ENCODE measurements around the gene CHD3.
"Not testable (repeated sequence)": the region's sequence is repeated elsewhere in the genome, so short reads cannot be mapped to it uniquely, and the experiment has no call there.

Gene CHD3

DNA sequence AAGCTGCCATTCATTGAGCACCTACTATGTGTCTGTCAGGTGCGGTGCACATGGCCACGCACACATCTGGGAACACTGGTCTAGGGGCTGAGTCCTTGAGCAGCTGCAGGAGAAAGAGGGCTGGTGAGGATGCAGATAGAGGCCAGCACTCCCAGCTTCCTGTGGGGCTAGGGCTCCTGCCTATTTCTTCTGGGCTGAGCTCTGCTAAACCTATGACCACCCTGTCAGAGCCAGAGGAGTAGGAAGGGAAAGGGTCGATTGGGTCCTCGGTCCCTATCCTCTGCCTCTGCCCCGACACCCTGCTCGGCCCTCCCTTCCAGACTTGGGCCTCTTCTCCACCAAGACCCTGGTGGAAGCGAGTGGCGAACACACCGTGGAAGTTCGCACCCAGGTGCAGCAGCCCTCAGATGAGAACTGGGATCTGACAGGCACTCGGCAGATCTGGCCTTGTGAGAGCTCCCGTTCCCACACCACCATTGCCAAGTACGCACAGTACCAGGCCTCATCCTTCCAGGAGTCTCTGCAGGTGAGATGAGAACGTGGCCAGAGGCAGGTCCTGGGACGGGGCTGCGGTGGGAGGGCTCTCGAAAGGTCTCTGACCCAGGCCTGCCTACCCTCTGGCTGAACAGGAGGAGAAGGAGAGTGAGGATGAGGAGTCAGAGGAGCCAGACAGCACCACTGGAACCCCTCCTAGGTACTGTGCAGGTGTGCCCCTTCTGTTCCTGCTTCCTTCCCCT lies 37.7 kb upstream of the CHD3 start:
- DNase-seq: no peak

DNA sequence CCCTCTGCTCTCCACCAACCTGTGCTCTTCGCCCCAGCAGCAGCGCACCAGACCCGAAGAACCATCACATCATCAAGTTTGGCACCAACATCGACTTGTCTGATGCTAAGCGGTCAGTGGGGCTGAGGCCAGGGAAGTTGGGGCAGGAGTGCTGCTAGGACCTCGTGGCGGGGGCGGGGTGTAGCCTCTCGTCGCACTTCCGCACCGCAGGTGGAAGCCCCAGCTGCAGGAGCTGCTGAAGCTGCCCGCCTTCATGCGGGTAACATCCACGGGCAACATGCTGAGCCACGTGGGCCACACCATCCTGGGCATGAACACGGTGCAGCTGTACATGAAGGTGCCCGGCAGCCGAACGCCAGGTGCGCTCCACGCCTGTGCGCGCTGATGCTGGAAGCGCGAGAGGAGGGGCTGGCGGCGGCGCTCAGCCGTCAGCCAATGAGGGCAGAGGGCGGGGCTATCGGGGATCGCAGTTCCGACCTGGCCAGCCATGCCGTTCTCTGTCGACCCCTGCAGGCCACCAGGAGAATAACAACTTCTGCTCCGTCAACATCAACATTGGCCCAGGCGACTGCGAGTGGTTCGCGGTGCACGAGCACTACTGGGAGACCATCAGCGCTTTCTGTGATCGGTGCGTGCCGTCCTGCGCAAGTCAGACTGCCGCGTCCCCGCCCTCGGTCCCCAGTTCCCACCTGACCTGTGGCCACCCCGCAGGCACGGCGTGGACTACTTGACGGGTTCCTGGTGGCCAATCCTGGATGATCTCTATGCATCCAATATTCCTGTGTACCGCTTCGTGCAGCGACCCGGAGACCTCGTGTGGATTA lies 36.9 kb upstream of the CHD3 start:
- peak; percentile 90 for DNase-seq

DNA sequence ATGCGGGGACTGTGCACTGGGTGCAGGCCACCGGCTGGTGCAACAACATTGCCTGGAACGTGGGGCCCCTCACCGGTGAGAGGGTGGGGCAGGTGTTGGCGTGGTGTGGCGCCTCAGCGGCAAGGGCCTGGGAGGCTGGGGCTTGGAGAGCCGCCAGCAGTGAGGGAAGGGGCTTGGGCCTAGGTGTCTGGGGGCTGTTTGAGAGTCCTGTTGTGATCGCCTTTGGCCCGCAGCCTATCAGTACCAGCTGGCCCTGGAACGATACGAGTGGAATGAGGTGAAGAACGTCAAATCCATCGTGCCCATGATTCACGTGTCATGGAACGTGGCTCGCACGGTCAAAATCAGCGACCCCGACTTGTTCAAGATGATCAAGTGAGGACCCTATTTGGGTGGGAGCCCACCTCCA lies 36.3 kb upstream of the CHD3 start:
- DNase-seq: no peak

DNA sequence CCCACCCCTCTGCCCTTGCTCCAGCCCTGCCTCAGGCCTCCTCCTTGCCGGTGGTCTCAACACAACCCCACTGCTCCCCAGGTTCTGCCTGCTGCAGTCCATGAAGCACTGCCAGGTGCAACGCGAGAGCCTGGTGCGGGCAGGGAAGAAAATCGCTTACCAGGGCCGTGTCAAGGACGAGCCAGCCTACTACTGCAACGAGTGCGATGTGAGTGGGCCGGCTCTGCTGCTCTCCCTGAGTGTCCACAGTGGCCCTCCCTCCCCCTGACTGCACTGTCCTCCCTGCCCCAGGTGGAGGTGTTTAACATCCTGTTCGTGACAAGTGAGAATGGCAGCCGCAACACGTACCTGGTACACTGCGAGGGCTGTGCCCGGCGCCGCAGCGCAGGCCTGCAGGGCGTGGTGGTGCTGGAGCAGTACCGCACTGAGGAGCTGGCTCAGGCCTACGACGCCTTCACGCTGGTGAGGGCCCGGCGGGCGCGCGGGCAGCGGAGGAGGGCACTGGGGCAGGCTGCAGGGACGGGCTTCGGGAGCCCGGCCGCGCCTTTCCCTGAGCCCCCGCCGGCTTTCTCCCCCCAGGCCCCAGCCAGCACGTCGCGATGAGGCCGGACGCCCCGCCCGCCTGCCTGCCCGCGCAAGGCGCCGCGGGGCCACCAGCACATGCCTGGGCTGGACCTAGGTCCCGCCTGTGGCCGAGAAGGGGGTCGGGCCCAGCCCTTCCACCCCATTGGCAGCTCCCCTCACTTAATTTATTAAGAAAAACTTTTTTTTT lies 35.5 kb upstream of the CHD3 start:
- DNase-seq: no peak

DNA sequence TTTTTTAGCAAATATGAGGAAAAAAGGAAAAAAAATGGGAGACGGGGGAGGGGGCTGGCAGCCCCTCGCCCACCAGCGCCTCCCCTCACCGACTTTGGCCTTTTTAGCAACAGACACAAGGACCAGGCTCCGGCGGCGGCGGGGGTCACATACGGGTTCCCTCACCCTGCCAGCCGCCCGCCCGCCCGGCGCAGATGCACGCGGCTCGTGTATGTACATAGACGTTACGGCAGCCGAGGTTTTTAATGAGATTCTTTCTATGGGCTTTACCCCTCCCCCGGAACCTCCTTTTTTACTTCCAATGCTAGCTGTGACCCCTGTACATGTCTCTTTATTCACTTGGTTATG lies 34.9 kb upstream of the CHD3 start:
- DNase-seq: no peak

DNA sequence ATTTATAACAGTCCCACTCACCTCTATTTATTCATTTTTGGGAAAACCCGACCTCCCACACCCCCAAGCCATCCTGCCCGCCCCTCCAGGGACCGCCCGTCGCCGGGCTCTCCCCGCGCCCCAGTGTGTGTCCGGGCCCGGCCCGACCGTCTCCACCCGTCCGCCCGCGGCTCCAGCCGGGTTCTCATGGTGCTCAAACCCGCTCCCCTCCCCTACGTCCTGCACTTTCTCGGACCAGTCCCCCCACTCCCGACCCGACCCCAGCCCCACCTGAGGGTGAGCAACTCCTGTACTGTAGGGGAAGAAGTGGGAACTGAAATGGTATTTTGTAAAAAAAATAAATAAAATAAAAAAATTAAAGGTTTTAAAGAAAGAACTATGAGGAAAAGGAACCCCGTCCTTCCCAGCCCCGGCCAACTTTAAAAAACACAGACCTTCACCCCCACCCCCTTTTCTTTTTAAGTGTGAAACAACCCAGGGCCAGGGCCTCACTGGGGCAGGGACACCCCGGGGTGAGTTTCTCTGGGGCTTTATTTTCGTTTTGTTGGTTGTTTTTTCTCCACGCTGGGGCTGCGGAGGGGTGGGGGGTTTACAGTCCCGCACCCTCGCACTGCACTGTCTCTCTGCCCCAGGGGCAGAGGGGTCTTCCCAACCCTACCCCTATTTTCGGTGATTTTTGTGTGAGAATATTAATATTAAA lies 34.4 kb upstream of the CHD3 start:
- no peak for DNase-seq

DNA sequence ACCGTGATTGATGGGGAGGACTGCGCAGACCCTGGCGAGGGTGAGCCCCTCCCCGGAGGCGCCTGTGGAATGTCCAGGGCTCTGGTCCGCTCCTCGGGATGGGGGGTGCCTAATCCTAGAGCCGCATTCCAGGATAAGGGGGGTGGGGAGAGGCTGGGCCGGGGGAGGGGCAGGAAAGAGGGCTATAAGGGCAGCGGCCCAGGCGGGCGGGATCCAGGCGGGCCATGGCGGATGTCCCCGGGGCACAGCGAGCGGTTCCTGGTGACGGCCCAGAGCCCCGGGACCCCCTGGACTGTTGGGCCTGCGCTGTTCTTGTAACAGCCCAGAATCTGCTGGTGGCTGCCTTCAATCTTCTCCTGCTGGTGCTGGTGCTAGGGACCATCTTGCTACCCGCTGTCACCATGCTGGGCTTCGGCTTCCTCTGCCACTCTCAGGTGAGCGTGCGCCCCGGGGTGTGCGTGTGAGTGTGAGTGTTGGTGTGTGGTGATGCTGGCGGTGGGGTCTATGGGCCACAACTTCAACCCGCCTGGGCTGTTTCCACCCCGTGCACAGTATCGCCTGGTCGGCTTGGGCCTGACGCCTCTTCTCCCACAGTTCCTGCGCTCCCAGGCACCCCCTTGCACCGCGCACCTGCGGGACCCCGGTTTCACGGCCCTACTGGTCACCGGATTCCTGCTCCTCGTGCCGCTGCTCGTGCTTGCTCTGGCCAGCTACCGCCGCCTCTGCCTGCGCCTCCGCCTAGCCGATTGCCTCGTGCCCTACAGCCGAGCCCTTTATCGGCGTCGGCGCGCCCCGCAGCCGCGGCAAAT lies 33.5 kb upstream of the CHD3 start, which contains the start of gene TMEM88:
TMEM88 (plus strand) TSS at position 216 of the 809 bp plus-strand sequence; CDS start at position 225, 9 bp downstream.
- no peak for DNase-seq

DNA sequence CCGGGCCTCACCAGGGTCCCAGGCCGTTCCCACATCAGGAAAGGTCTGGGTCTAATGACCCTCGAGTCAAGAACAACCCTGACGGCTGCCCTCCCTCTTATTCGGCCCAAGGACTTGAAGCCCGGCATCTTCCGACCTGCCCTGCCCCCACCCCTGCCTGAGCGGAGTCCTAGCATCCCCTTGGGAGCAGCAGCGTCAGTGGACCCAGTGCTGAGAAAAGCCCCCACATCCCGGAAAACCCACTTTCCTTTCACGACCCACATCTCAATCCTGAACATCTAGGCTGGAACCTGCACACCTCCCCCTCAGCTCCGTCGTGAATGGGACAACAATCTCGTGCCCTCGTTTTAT lies 33.0 kb upstream of the CHD3 start:
- no peak for DNase-seq

DNA sequence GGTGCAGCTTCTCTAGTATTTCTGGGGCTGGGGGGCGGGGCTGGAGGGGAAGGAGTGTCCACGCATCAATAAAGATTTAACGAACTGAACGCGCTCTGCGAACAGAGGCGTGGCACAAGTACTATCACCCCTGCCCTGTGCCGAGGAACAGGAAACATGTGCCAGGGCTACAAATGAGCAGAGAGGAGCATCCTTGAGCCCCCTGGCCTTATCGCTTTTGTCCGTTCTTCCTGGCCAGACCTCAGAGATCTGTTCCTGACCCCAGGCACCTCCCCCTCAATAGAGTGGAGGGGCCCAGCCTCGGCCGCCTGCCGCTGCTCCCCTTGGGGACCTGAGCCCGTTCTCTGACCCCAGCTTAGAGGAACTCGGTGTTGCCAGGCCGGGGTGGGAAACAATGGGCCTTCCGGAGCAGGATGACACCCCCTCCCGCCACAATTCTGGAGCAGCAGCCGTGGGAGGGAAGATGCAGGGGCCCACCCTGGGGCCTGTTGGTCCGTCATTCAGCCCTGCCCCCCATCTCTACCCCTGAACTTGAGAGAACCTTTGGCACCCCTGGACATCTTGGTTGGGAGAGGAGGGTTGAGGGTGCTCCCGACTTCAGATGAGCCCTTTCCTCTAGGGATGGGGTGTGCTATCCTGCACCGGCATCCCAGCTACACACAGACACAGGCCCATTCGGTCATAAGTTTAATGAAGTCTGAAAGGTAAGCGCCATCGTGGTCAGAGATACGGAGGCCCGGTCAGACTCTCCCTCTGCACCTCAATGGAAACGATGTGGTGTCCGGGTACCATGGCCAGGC lies 32.4 kb upstream of the CHD3 start:
- peak; percentile 85 for DNase-seq

DNA sequence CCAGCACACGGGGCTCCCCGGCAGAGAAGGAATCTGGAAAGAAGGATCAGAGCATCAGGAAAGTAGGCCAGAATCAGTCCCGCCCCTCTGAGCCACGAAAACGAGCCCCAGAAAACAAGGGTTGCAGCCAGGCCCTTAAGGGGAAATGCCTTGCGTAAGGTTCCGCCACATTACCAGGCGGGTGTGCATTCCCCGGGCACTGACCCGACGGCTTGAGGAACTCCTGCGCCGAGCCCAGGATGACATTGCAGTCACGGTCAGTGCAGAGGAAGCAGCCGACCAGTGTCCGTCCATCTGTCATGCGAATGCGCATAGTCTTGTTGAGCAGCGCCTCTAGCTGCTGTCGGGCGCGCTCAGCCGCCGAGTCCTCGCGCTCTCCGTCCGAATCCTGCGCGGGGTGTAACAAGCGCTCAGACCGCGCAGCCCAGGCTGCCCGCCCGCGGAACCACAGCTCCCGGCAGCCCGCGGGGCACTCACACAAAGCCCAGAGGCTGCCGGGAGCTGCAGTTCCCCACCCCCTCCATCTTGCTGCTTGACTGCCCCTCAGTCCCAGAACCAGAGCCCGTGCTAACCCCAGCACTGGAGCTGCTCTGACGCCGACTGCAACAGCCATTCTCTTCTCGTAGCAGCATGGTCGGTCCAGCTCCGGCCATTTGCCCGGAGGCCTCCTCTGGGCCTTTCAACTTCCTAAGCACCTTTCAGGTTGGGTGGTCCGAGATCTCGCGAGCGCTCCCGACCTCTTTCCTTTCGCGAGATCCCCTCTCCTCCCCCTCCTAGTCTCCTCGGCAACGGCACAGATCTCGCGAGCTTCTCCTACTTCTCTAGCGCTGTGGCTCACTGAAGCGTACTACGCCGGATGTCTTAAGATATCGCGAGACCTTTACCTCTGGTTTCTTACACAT lies 31.5 kb upstream of the CHD3 start, which contains the start of gene NAA38:
NAA38 (minus strand) TSS at position 749 of the 902 bp plus-strand sequence; CDS start at position 653, 96 bp downstream.
- DNase-seq: peak; percentile 98

DNA sequence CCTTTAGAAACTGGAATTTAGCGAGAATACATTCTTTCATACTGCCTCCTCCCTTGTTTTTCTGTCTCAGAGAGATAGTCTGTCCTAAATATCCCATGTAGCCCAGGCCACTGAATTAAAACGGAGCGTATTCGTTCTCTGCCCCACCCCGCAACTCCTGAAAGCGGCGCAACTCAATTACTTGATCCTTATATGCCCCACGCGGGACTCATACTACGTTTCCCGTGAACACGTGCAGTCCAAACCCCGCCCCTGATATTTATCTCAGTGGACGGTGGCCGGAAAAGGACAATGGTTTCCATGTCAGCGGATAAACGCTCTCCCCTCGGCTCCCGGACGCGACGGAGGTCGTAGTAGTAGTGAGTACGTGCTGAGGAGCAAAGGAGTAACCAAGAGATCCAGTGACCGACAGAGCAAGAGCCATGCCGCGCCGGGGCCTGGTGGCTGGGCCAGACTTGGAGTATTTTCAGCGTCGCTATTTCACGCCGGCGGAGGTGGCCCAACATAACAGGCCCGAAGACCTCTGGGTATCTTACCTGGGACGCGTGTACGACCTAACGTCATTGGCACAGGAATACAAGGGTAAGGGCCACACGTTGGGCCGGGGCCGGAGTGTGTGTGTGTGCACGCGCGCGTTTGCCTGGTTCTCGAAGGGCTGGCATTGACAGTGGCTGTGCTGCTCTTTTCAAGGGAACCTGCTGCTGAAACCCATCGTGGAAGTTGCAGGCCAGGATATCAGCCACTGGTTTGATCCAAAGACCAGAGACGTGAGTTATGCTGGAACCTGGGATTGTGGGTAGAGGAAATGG lies 30.7 kb upstream of the CHD3 start, which contains the start of gene CYB5D1:
CYB5D1 (plus strand) TSS at position 291 of the 809 bp plus-strand sequence; CDS start at position 423, 132 bp downstream.
- peak; percentile 93 for DNase-seq

DNA sequence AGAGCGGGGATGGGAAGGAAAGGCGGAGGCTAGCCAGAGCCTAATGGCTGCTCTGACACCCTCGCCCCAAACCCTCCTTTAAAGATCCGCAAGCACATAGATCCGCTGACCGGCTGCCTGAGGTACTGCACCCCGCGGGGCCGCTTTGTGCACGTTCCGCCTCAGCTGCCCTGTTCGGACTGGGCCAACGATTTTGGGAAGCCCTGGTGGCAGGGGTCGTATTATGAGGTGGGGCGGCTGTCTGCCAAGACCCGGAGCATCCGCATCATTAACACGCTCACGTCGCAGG lies 30.1 kb upstream of the CHD3 start:
- peak; percentile 50 for DNase-seq

DNA sequence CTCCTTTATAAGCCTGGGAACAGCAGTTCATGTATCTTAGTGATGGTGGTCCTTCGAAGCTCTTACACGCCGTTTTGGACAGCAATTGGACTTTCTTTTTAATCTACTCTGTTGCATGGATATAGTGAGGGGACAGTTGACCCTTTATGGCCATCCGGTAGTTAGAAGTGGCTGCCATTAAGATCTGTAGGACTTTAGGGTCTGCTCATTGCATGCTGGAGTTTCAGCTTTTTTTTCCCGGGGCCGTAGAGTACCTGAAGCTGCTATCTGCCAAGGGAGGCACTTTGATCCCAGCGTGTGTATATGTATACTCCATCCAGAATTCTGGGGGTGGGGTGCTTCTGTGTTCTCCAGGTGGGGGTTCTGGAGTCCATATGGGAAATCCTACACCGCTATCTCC lies 29.6 kb upstream of the CHD3 start:
- no peak for DNase-seq

DNA sequence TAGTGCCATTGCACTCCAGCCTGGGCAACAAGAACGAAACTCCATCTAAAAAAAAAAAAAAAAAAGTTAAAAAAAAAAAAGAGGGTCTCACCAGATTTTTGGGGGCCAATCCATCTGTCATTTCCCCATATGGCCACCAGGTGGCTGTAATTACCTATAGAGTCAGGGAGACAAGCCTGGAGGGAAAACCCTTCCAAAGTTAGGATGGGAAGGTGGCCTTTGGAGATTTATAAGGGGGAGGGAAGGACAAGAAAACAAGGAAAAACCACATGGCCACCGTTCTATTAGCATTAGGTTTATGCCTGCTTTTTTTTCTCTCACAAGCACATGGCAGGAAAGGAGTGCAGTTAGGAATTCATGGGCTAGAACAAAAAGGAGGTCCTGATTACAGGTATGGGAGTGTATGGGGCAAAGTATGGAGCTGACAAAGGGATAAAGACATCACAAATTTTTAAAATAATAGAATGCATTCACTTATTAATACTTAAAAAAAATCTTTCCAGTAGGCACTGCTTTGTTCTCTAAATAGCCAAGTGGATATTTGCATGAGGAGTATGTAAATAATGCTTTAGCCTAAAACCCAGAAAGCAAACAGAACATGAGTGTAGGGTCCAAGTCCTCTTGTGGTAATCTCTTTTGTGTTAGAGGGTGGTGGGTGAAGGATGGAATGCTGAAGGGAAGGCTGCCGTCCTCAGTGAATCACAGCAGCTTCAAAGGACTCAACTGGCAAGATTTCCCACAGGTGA lies 25.7 kb upstream of the CHD3 start:
- peak; percentile 45 for DNase-seq

DNA sequence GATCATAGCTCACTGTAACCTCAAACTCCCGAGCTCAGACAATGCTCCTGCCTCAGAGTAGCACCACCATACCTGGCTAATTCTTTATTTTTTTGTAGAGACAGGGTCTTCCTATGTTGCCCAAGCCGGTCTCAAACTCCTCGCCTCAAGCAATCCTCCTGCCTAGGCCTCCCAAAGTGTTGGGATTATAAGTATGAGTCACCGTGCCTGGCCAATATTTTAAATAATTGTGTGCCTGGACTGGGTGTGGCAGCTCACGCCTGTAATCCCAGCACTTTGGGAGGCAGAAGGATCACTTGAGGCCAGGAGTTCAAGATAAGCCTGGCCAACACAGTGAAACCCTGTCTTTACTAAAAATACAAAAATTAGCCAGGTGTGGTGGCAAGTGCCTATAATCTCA lies 24.2 kb upstream of the CHD3 start:
- not testable (repeated sequence) for DNase-seq

DNA sequence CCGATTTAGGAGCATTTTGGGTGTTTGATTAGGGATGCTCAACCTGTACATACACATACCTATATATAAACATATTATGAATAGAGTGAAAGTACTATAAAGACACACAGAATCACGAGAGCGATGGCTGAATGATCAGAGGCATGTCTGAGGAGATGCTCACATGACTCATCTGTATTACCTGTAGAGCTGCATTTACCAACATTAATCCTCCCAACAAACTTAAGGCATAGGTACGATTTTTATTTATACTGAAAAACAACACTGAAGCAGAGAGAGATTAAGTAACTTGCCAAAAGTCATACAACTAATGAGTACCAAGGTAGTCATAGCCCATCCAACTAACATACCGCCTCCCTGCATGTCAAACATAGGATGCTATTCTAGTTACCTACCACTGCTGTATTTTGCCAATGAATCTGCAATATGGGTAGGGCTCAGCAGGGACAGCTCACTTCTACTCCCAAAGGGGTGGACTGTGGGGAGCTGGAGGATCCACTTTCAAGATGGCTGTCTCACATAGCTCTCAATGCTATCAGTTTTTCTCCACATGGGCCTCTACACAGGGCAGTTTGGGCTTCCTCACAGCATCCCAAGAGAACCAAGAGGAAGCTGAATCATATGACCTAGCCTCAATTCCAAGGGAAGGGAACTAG lies 23.5 kb upstream of the CHD3 start:
- no peak for DNase-seq

DNA sequence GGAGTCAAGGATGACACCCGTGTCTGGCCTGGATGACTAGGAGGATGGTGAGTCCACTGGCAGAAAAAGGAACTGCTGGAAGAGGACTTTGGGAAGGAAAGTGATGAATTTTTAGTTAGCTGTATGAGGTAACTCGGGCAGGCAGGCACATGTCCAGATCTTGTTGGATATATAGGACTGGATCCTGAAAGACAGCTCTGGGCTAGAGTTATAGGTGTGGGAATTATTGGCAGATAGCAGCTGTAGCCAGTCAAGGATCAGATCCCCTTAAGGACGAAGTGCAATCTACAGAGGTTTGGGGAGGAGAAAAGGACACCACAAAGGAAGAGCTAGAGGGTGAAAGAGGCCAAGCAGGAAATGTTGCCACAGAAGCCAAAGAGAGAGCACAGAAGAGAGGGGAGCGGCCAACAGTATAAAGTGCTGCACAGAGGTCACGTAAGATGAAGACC lies 20.7 kb upstream of the CHD3 start:
- no peak for DNase-seq

DNA sequence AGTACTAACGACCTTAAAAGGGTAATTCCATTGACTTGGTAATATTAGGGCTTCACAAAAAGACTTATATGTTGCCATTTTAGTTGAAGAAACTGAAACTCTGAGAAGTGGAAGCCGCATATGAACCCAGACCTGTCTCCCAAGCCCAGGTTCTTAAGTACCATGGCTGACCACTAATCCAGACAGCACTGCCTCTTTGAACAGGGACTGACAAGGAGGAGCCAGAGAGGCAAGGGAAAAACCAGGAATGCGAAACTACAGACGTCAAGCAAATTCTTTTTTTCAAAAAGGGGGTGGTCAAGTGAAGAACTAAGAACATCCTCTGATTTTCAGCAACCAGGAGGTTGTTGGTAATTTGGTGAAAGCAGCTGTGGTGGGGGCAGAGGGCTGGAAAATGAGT lies 15.5 kb upstream of the CHD3 start:
- DNase-seq: no peak
